Liver (tissue), 9 donors: ENCODE data around the gene LIPC. TPM values are rescaled to one million over a fixed set of nuclear protein-coding genes. Genes with fewer than 3 reads are reported as not detected.

Experiments used
- DNase-seq: peaks from one replicate; pipeline ENCODE4 v3.0.0-alpha.2; 2017; ENCODE audit warnings: low spot score
- H3K27ac ChIP-seq, 2 donors: one replicate each; pipeline ENCODE4 v1.7.0; 2013; ENCODE audit warnings: inconsistent platforms in 2 of 2, low read length in 2 of 2, control low read depth in 1 of 2, low read depth in 1 of 2, mild to moderate bottlenecking in 1 of 2
- H3K27me3 ChIP-seq, 4 donors: one replicate each; pipeline versions ENCODE4 v1.6.1 to v1.7.0; 2013; ENCODE audit warnings: low read length in 3 of 4, inconsistent platforms in 1 of 4, mild to moderate bottlenecking in 1 of 4, moderate library complexity in 1 of 4; ENCODE audit not compliant: control insufficient read depth in 4 of 4, insufficient read depth in 4 of 4
- H3K36me3 ChIP-seq, 4 donors: one replicate each; pipeline versions ENCODE4 v1.6.1 to v1.7.0; 2013; ENCODE audit warnings: low read length in 3 of 4, mild to moderate bottlenecking in 3 of 4, low read depth in 1 of 4, moderate library complexity in 1 of 4; ENCODE audit not compliant: control insufficient read depth in 4 of 4, insufficient read depth in 3 of 4
- H3K4me1 ChIP-seq, 4 donors: one replicate each; pipeline versions ENCODE4 v1.6.1 to v1.7.0; 2013; ENCODE audit warnings: low read length in 3 of 4, mild to moderate bottlenecking in 3 of 4, moderate library complexity in 1 of 4; ENCODE audit not compliant: control insufficient read depth in 4 of 4, insufficient read depth in 4 of 4
- H3K4me3 ChIP-seq, 3 donors: one replicate each; pipeline versions ENCODE4 v1.6.1 to v1.7.0; 2013; ENCODE audit warnings: low read length in 3 of 3, control low read depth in 1 of 3, low read depth in 1 of 3, mild to moderate bottlenecking in 1 of 3
- H3K9ac ChIP-seq, 2 donors: one replicate each; pipeline ENCODE4 v1.7.0; 2013; ENCODE audit warnings: low read length in 2 of 2, mild to moderate bottlenecking in 2 of 2, moderate library complexity in 2 of 2, control low read depth in 1 of 2, low read depth in 1 of 2
- H3K9me3 ChIP-seq, 4 donors: one replicate each; pipeline versions ENCODE4 v1.6.1 to v1.7.0; 2013; ENCODE audit warnings: low read length in 3 of 4; ENCODE audit not compliant: control insufficient read depth in 4 of 4
- EGR1 ChIP-seq, 2 donors: IDR thresholded peaks; 2 replicates each; pipeline ENCODE4 v1.6.1; 2016 to 2018; ENCODE audit warnings: antibody characterized with exemption in 2 of 2, low read depth in 2 of 2
- FOXA1 ChIP-seq: IDR thresholded peaks from 2 replicates; pipeline ENCODE4 v1.6.1; 2016; ENCODE audit warnings: antibody characterized with exemption
- FOXA2 ChIP-seq: IDR thresholded peaks from 2 replicates; pipeline ENCODE4 v1.6.1; 2016; ENCODE audit warnings: antibody characterized with exemption
- GABPA ChIP-seq, 2 donors: IDR thresholded peaks in 1 of 2; conservative IDR thresholded peaks in 1 of 2; 2 replicates each; pipeline ENCODE4 v1.6.1; 2016; ENCODE audit warnings: antibody characterized with exemption in 2 of 2, mild to moderate bottlenecking in 1 of 2, moderate library complexity in 1 of 2
- HNF4A ChIP-seq, 2 donors: conservative IDR thresholded peaks; 2 replicates each; pipeline ENCODE4 v1.6.1; 2016; ENCODE audit warnings: antibody characterized with exemption in 2 of 2, mild to moderate bottlenecking in 2 of 2
- HNF4G ChIP-seq: IDR thresholded peaks from 2 replicates; pipeline ENCODE4 v1.6.1; 2016; ENCODE audit warnings: antibody characterized with exemption
- JUND ChIP-seq, 2 donors: IDR thresholded peaks; 2 replicates each; pipeline ENCODE4 v1.6.1; 2016; ENCODE audit warnings: antibody characterized with exemption in 2 of 2
- MAX ChIP-seq: IDR thresholded peaks from 2 replicates; pipeline ENCODE4 v1.6.1; 2016; ENCODE audit warnings: antibody characterized with exemption
- NR2F2 ChIP-seq: IDR thresholded peaks from 2 replicates; pipeline ENCODE4 v1.6.1; 2016; ENCODE audit warnings: antibody characterized with exemption
- RAD21 ChIP-seq, 2 donors: IDR thresholded peaks; 2 replicates each; pipeline ENCODE4 v1.6.1; 2016; ENCODE audit warnings: antibody characterized with exemption in 2 of 2, mild to moderate bottlenecking in 2 of 2
- REST ChIP-seq: IDR thresholded peaks from 2 replicates; pipeline ENCODE4 v1.6.1; 2016; ENCODE audit warnings: antibody characterized with exemption, mild to moderate bottlenecking
- RXRA ChIP-seq, 2 donors: IDR thresholded peaks; 2 replicates each; pipeline ENCODE4 v1.6.1; 2017 to 2018; ENCODE audit warnings: antibody characterized with exemption in 2 of 2, mild to moderate bottlenecking in 1 of 2
- SP1 ChIP-seq: IDR thresholded peaks from 2 replicates; pipeline ENCODE4 v1.6.1; 2018; ENCODE audit warnings: antibody characterized with exemption, mild to moderate bottlenecking
- TAF1 ChIP-seq: conservative IDR thresholded peaks from 2 replicates; pipeline ENCODE4 v1.6.1; 2016; ENCODE audit warnings: antibody characterized with exemption, mild to moderate bottlenecking
- YY1 ChIP-seq: IDR thresholded peaks from 2 replicates; pipeline ENCODE4 v1.6.1; 2016; ENCODE audit warnings: antibody characterized with exemption, mild to moderate bottlenecking
- WGBS: extraction: QIAGEN DNeasy Blood & Tissue Kit; methylation state at CpG from one replicate; pipeline ENCODE4 v1.1.7; 2013; 5-methylcytosine and 5-hydroxymethylcytosine counted together
- polyA plus RNA-seq, 2 donors: library from polyadenylated mRNA; stranded (reverse) in 1 of 2; unstranded in 1 of 2; fragments of 200-250 nt in 1 of 2; fragments of >200 nt in 1 of 2; fragmentation: Nextera tagmentation in 1 of 2; extraction: Ambion mirVana in 1 of 2; gene quantifications; one replicate each; pipeline versions ENCODE4 v1.2.1 to v1.2.3, GENCODE V29; 2013 to 2015
- total RNA-seq, 2 donors: library from RNA; depleted of rRNA; stranded (reverse); fragments of >200 nt; gene quantifications; one replicate each; pipeline ENCODE4 v1.2.3, GENCODE V29; 2014
- TF ChIP-seq, protein P1 (sequence below): IDR thresholded peaks from 2 replicates; pipeline ENCODE4 v1.6.1; 2016; ENCODE audit warnings: antibody characterized with exemption
- TF ChIP-seq, protein P2 (sequence below): fragments of 150-350 bp; IDR thresholded peaks from 2 replicates; pipeline ENCODE4 v1.5.1; 2017; ENCODE audit warnings: improper control_type of control experiment, low read depth, low read length; ENCODE audit not compliant: missing input control
- TF ChIP-seq, protein P3 (sequence below): IDR thresholded peaks from 2 replicates; pipeline ENCODE4 v1.6.1; 2016; ENCODE audit warnings: antibody characterized with exemption
- donor health status: healthy.
- donor health status: healthy.
- donor health status: healthy.
- donor health status: healthy.
- donor health status: healthy.

LIPC gene
- total and polyA plus RNA-seq, 4 donors = 60.1 to 268 (median 131) TPM

DNA sequence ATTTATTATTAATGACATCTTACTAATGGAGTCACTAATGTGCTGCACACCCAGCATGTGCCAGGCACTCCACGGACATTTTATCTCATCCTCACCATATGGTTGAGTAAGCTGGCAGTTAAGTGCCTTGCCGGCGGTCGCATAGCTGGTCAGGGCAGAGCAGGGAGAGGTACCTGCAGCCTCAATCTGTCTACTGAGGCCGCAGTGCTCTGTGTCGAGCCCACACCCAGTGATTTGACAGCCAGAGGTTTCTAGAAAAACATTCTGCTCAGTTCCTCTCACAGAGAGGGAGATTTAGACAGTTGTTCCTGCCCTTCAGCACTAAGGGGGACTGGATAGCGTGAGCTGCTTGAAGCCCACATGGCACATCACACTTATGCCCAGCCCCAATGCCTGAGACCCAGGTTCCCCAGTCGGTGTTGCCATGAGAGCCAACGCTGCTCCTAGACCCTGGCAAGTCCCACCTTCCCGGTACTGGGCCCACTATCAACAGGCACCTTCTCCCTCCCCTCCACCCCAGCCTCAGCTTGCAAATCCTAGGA, 2.6 kb downstream of the LIPC start:
- Histone ChIP-seq H3K27ac (peak overlapping the region; percentile 86 to 95), H3K36me3 (no peaks in the 10 kb centered on the region), H3K4me1 (peaks cover 6 to 52% (median 33%) of the 10 kb centered on the region in 4 donors), H3K4me3 (peak overlapping the region in 1 of 3 donors; percentile 4), H3K27me3 (no peaks in the 10 kb centered on the region), H3K9ac (peak overlapping the region in 1 of 2 donors; percentile 87), H3K9me3 (no peaks in the 10 kb centered on the region)
- peak; percentile 97 for TF ChIP-seq REST
- no peak for TF ChIP-seq HNF4G
- TF ChIP-seq MAX = no peak
- 45% methylated on average over 10 of the region's 10 CpGs for WGBS
- no peak for DNase-seq

GRCh38 chr15:58436552-58436951, 4.8 kb downstream of the LIPC start:
- no peak for DNase-seq
- 88% methylated on average over 4 of the region's 4 CpGs for WGBS
- no peak for TF ChIP-seq YY1
- no peak for TF ChIP-seq TAF1
- no peak for TF ChIP-seq EGR1 (IDR thresholded peaks at IDR 0.05; ENCODE audit: low read depth in 2 of 2)
- TF ChIP-seq NR2F2 = no peak
- no peak for TF ChIP-seq RXRA (IDR thresholded peaks at IDR 0.05)
- no peak for TF ChIP-seq FOXA1
- TF ChIP-seq JUND (IDR thresholded peaks at IDR 0.05) = no peak
- TF ChIP-seq, protein P1, sequence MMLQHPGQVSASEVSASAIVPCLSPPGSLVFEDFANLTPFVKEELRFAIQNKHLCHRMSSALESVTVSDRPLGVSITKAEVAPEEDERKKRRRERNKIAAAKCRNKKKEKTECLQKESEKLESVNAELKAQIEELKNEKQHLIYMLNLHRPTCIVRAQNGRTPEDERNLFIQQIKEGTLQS = no peak
- TF ChIP-seq, protein P2, sequence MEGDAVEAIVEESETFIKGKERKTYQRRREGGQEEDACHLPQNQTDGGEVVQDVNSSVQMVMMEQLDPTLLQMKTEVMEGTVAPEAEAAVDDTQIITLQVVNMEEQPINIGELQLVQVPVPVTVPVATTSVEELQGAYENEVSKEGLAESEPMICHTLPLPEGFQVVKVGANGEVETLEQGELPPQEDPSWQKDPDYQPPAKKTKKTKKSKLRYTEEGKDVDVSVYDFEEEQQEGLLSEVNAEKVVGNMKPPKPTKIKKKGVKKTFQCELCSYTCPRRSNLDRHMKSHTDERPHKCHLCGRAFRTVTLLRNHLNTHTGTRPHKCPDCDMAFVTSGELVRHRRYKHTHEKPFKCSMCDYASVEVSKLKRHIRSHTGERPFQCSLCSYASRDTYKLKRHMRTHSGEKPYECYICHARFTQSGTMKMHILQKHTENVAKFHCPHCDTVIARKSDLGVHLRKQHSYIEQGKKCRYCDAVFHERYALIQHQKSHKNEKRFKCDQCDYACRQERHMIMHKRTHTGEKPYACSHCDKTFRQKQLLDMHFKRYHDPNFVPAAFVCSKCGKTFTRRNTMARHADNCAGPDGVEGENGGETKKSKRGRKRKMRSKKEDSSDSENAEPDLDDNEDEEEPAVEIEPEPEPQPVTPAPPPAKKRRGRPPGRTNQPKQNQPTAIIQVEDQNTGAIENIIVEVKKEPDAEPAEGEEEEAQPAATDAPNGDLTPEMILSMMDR = no peak
- TF ChIP-seq HNF4A (conservative IDR thresholded peaks at IDR 0.05) = no peak
- TF ChIP-seq, protein P3, sequence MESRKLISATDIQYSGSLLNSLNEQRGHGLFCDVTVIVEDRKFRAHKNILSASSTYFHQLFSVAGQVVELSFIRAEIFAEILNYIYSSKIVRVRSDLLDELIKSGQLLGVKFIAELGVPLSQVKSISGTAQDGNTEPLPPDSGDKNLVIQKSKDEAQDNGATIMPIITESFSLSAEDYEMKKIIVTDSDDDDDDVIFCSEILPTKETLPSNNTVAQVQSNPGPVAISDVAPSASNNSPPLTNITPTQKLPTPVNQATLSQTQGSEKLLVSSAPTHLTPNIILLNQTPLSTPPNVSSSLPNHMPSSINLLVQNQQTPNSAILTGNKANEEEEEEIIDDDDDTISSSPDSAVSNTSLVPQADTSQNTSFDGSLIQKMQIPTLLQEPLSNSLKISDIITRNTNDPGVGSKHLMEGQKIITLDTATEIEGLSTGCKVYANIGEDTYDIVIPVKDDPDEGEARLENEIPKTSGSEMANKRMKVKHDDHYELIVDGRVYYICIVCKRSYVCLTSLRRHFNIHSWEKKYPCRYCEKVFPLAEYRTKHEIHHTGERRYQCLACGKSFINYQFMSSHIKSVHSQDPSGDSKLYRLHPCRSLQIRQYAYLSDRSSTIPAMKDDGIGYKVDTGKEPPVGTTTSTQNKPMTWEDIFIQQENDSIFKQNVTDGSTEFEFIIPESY = no peak
- TF ChIP-seq MAX = no peak
- no peak for TF ChIP-seq RAD21 (IDR thresholded peaks at IDR 0.05)
- TF ChIP-seq FOXA2 = no peak
- TF ChIP-seq SP1 = no peak
- no peak for TF ChIP-seq HNF4G
- no peak for TF ChIP-seq REST
- no peak for TF ChIP-seq GABPA (IDR thresholded peaks at IDR 0.05 in 1 of 2, conservative IDR thresholded peaks at IDR 0.05 in 1 of 2)
- H3K4me1 ChIP-seq = peaks cover 15 to 54% (median 41%) of the 10 kb centered on the region in 4 donors
- no peak overlapping the region for H3K27ac ChIP-seq
- H3K9me3 ChIP-seq = no peaks in the 10 kb centered on the region
- no peaks in the 10 kb centered on the region for H3K36me3 ChIP-seq
- no peak overlapping the region for H3K9ac ChIP-seq
- H3K4me3 ChIP-seq = no peak overlapping the region
- no peaks in the 10 kb centered on the region for H3K27me3 ChIP-seq
